HepG2 (cell line): ENCODE measurements around the gene NUB1.

Experiments used
- ATF2 ChIP-seq: sonication (generic); formaldehyde crosslinking; IDR thresholded peaks from 2 replicates; pipeline ENCODE4 v1.4.0; 2020; ENCODE audit warnings: missing genetic modification reagents
- CTCF ChIP-seq: sonication (generic); formaldehyde crosslinking; IDR thresholded peaks from 2 replicates; pipeline ENCODE4 v1.5.0; 2020; ENCODE audit warnings: mild to moderate bottlenecking, missing genetic modification reagents, moderate library complexity
- EP300 ChIP-seq, 3 experiments: sonication (generic) in 1 of 3; formaldehyde crosslinking in 1 of 3; IDR thresholded peaks; 2 replicates each; pipeline versions ENCODE4 v1.5.1 to v1.6.1; 2011 to 2020; ENCODE audit warnings: low read depth in 2 of 3, low read length in 2 of 3, borderline replicate concordance in 1 of 3, improper control_type of control experiment in 1 of 3, mild to moderate bottlenecking in 1 of 3, missing genetic modification reagents in 1 of 3, moderate library complexity in 1 of 3
- EZH2 ChIP-seq: conservative IDR thresholded peaks from 2 replicates; pipeline ENCODE4 v1.6.1; 2012; ENCODE audit warnings: mild to moderate bottlenecking, low read depth, low read length, moderate library complexity
- FOXP4 ChIP-seq: sonication (generic); formaldehyde crosslinking; IDR thresholded peaks from 2 replicates; pipeline ENCODE4 v1.4.0; 2020; ENCODE audit warnings: missing genetic modification reagents
- SMC3 ChIP-seq: IDR thresholded peaks from 2 replicates; pipeline ENCODE4 v1.6.1; 2011; ENCODE audit warnings: low read length, improper control_type of control experiment
- TARDBP ChIP-seq: sonication (generic); formaldehyde crosslinking; IDR thresholded peaks from 2 replicates; pipeline ENCODE4 v1.8.0; 2022; ENCODE audit warnings: mild to moderate bottlenecking, missing genetic modification reagents
- ZC3H13 ChIP-seq: sonication (generic); formaldehyde crosslinking; IDR thresholded peaks from 2 replicates; pipeline ENCODE4 v1.8.1; 2023; ENCODE audit warnings: mild to moderate bottlenecking, missing genetic modification reagents, moderate library complexity

- TF ChIP-seq EP300 (IDR thresholded peaks at IDR 0.05; ENCODE audit: low read depth in 2 of 2, low read length in 2 of 2) (no peak), EP300 (CRISPR knock-in tag; IDR thresholded peaks at IDR 0.05; ENCODE audit: borderline replicate concordance) (no peak), ZC3H13 (CRISPR knock-in tag) (no peak), EZH2 (no peak), SMC3 (no peak), CTCF (CRISPR knock-in tag) (no peak), ATF2 (CRISPR knock-in tag) (no peak), FOXP4 (CRISPR knock-in tag) (no peak), TARDBP (CRISPR knock-in tag) (no peak)
Measured at GRCh38 chr7:151322906-151323305, 18.7 kb upstream of the NUB1 start.
